Measurements from ENCODE around the gene RTN1. TPM values are rescaled to one million over a fixed set of nuclear protein-coding genes. Genes with fewer than 3 reads are reported as not detected.

RTN1 gene
- polyA plus RNA-seq, 1 of the 3 experiments (the other 2 are of a cell fraction), result 1.6 TPM

DNA sequence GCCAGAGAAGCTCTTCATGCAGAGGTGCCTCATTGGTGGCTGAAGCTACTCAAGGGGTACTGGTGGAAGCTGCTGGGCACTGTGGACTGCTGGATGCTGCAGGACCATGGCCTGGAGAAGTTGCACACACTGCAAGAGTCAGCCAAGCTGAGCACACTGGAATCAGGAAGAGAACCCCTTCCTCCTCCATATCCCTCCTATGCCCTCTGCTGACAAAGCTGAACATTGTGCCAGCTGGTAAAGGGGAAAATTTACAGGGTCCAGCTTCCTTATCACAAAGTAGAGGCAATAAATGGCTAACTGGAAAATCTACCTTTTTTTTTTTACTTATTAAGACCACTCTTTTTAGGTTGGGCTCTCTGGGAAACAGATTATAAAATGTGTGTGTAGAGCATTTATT, 300.5 kb downstream of the RTN1 start (continued):
- TF ChIP-seq TEAD4 (IDR thresholded peaks at IDR 0.05; ENCODE audit: borderline replicate concordance, insufficient read depth), result no peak

- TF ChIP-seq FOXM1 (IDR thresholded peaks at IDR 0.05; ENCODE audit: low read depth) (no peak), RCOR1 (IDR thresholded peaks at IDR 0.05; ENCODE audit: low read length) (no peak), ELF1 (IDR thresholded peaks at IDR 0.05) (no peak), USF2 (IDR thresholded peaks at IDR 0.05; ENCODE audit: borderline replicate concordance, low read depth, low read length) (no peak), GATA2 (CRISPR knock-in tag; IDR thresholded peaks at IDR 0.05) (no peak), RFX5 (IDR thresholded peaks at IDR 0.05; ENCODE audit: low read length) (no peak), CTCF (IDR thresholded peaks at IDR 0.05) (no peak), POLR2AphosphoS5 (IDR thresholded peaks at IDR 0.05; ENCODE audit: low read depth, low read length) (no peak), SMC3 (IDR thresholded peaks at IDR 0.05; ENCODE audit: low read depth, low read length) (no peak), PBX3 (IDR thresholded peaks at IDR 0.05) (no peak), EP300 (IDR thresholded peaks at IDR 0.05; ENCODE audit: borderline replicate concordance in 1 of 2, low read depth in 1 of 2, low read length in 1 of 2) (no peak), IRF3 (IDR thresholded peaks at IDR 0.05; ENCODE audit: low read depth, low read length) (no peak), SIN3A (IDR thresholded peaks at IDR 0.05; ENCODE audit: borderline replicate concordance, low read depth, low read length) (no peak), NFIC (IDR thresholded peaks at IDR 0.05; ENCODE audit: borderline replicate concordance) (no peak), FOXJ3 (CRISPR knock-in tag; IDR thresholded peaks at IDR 0.05) (no peak), GABPA (IDR thresholded peaks at IDR 0.05; ENCODE audit: low read depth) (no peak), MEF2A (IDR thresholded peaks at IDR 0.05; ENCODE audit: borderline replicate concordance, low read depth) (no peak), JUND (IDR thresholded peaks at IDR 0.05) (no peak)
- TF ChIP-seq, protein P1, sequence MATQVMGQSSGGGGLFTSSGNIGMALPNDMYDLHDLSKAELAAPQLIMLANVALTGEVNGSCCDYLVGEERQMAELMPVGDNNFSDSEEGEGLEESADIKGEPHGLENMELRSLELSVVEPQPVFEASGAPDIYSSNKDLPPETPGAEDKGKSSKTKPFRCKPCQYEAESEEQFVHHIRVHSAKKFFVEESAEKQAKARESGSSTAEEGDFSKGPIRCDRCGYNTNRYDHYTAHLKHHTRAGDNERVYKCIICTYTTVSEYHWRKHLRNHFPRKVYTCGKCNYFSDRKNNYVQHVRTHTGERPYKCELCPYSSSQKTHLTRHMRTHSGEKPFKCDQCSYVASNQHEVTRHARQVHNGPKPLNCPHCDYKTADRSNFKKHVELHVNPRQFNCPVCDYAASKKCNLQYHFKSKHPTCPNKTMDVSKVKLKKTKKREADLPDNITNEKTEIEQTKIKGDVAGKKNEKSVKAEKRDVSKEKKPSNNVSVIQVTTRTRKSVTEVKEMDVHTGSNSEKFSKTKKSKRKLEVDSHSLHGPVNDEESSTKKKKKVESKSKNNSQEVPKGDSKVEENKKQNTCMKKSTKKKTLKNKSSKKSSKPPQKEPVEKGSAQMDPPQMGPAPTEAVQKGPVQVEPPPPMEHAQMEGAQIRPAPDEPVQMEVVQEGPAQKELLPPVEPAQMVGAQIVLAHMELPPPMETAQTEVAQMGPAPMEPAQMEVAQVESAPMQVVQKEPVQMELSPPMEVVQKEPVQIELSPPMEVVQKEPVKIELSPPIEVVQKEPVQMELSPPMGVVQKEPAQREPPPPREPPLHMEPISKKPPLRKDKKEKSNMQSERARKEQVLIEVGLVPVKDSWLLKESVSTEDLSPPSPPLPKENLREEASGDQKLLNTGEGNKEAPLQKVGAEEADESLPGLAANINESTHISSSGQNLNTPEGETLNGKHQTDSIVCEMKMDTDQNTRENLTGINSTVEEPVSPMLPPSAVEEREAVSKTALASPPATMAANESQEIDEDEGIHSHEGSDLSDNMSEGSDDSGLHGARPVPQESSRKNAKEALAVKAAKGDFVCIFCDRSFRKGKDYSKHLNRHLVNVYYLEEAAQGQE (IDR thresholded peaks at IDR 0.05; ENCODE audit: low read depth, low read length), result no peak
- WGBS (ENCODE audit: low lambda C conversion rate), result 76% methylated on average over 3 of the region's 3 CpGs
- no peak for DNase-seq
- Histone ChIP-seq H2AFZ (ENCODE audit: low read depth) (no peak overlapping the region), H3K9me3 (no peaks in the 10 kb centered on the region), H3K4me3 (ENCODE audit: low read depth in 2 of 2, low read length in 1 of 2) (no peak overlapping the region), H3K4me2 (no peak overlapping the region), H3K36me3 (replicated peaks in 1 of 2; ENCODE audit: control insufficient read depth in 1 of 2, insufficient read depth in 2 of 2, low read length in 1 of 2) (no peaks in the 10 kb centered on the region), H3K4me1 (ENCODE audit: control insufficient read depth in 1 of 2, insufficient read depth in 2 of 2, low read depth in 1 of 2, low read length in 1 of 2) (peaks cover 0 to 7% of the 10 kb centered on the region in 2 experiments; a peak in 2 of 4 replicates), H3K27me3 (ENCODE audit: insufficient read depth) (no peaks in the 10 kb centered on the region; the same call in 1 of the 2 replicates), H4K20me1 (ENCODE audit: insufficient read depth) (no peaks in the 10 kb centered on the region), H3K9ac (no peak overlapping the region), H3K27ac (ENCODE audit: low read depth in 2 of 2, low read length in 1 of 2) (no peak overlapping the region), H3F3A (replicated peaks; ENCODE audit: insufficient read depth) (no peaks in the 10 kb centered on the region), H3K9me2 (no peaks in the 10 kb centered on the region), H3K79me2 (ENCODE audit: insufficient read depth) (no peaks in the 10 kb centered on the region)
- CTCF ChIA-PET, result interaction anchor here (2.0 to 8.4 kb wide), 3 partner anchors 9 to 60 kb away, joined by 7 to 63 read pairs (median 34); partner anchors contain the start of gene CCDC175
- POLR2A ChIA-PET, result no interaction called here
Measured at GRCh38 chr14:59566725-59567124, 303.9 kb downstream of the RTN1 start.
